Prostate gland (tissue), 2 donors: ENCODE results near the gene MIOX. TPM values are rescaled to one million over a fixed set of nuclear protein-coding genes. Genes with fewer than 3 reads are reported as not detected.
A peak's percentile ranks its signal among the peaks of the same experiment; 100 is the strongest.

Experiments
- DNase-seq: peaks from one replicate; pipeline ENCODE4 v3.0.0-alpha.2; 2019; ENCODE audit warnings: low spot score
- H3K27ac ChIP-seq, 2 donors: fragments of 200-600 bp; sonication (generic); 2 replicates each; pipeline ENCODE4 v1.5.1; 2017 to 2019
- H3K27me3 ChIP-seq: fragments of 200-600 bp; sonication (generic); replicated peaks from 2 replicates; pipeline ENCODE4 v1.5.1; 2019; ENCODE audit not compliant: insufficient read depth
- H3K36me3 ChIP-seq, 2 donors: fragments of 200-600 bp; sonication (generic); 1 replicate in 1 of 2; 2 replicates in 1 of 2; pipeline versions ENCODE4 v1.5.1 to v1.8.1; 2017 to 2019
- H3K4me1 ChIP-seq: fragments of 200-600 bp; sonication (generic); replicated peaks from 2 replicates; pipeline ENCODE4 v1.5.1; 2019
- H3K4me3 ChIP-seq, 2 donors: fragments of 200-600 bp; sonication (generic); 2 replicates each; pipeline ENCODE4 v1.5.1; 2017 to 2019
- H3K9me3 ChIP-seq: fragments of 200-600 bp; sonication (generic); 2 replicates; pipeline ENCODE4 v1.5.1; 2017
- CTCF ChIP-seq, 4 experiments: fragments of 200-600 bp in 2 of 4; fragments of 450-650 bp in 2 of 4; sonication (generic) in 2 of 4; IDR thresholded peaks; 1 replicate in 3 of 4; 2 replicates in 1 of 4; pipeline ENCODE4 v1.5.1; 2016 to 2019; ENCODE audit warnings: antibody characterized with exemption in 4 of 4, mild to moderate bottlenecking in 2 of 4, moderate library complexity in 2 of 4
- POLR2A ChIP-seq: fragments of 450-650 bp; IDR thresholded peaks from one replicate; pipeline ENCODE4 v1.6.1; 2016; ENCODE audit warnings: antibody characterized with exemption, mild to moderate bottlenecking
- POLR2AphosphoS5 ChIP-seq: sonication (generic); formaldehyde crosslinking; IDR thresholded peaks from one replicate; pipeline ENCODE4 v1.6.1; 2017; ENCODE audit warnings: antibody characterized with exemption
- WGBS: methylation state at CpG from one replicate; pipeline ENCODE4 v1.1.5; 2018; 5-methylcytosine and 5-hydroxymethylcytosine counted together
- intact Hi-C: fragments of 100-400 bp; cut with DNase I; formaldehyde crosslinking; loops from one replicate; pipeline ENCODE4 v1.14.2; 2022
- total RNA-seq, 2 donors: library from RNA; depleted of rRNA; stranded (reverse); fragments of >200 nt; gene quantifications; one replicate each; pipeline ENCODE4 v1.1.0, GENCODE V29; 2016

The MIOX gene
- total RNA-seq, 2 donors from 2014 or later, result not detected

- no peaks in the 10 kb centered on the region for H3K9me3 ChIP-seq
Measured at GRCh38 chr22:50471962-50472361, 14.7 kb upstream of the MIOX start.

GRCh38 chr22:50473088-50473487 is 13.6 kb upstream of the MIOX start:
- H3K36me3 ChIP-seq, result no peaks in the 10 kb centered on the region
- no peak for TF ChIP-seq POLR2AphosphoS5
- no peak for TF ChIP-seq CTCF (IDR thresholded peaks at IDR 0.05)
- TF ChIP-seq POLR2A, result no peak
- peaks cover 35% of the 10 kb centered on the region for H3K4me1 ChIP-seq
- H3K27ac ChIP-seq, result no peak overlapping the region
- H3K9me3 ChIP-seq, result no peaks in the 10 kb centered on the region
- DNase-seq, result no peak
- no peaks in the 10 kb centered on the region for H3K27me3 ChIP-seq
- WGBS, result 83% methylated on average over 6 of the region's 6 CpGs
- intact Hi-C loops, result no loop called here
- peak overlapping the region; percentile 86 for H3K4me3 ChIP-seq

More at GRCh38 chr22:50471962-50472361, 14.7 kb upstream of the MIOX start:
- H3K36me3 ChIP-seq, result peaks cover 2 to 6% of the 10 kb centered on the region in 2 donors
- H3K27me3 ChIP-seq, result no peaks in the 10 kb centered on the region
- H3K4me3 ChIP-seq, result no peak overlapping the region
- no peak for DNase-seq
- H3K27ac ChIP-seq, result no peak overlapping the region
- intact Hi-C loops, result no loop called here
- peaks cover 35% of the 10 kb centered on the region for H3K4me1 ChIP-seq
- WGBS, result 61% methylated on average over 5 of the region's 5 CpGs
- TF ChIP-seq POLR2AphosphoS5, result no peak
- TF ChIP-seq POLR2A, result no peak
- no peak for TF ChIP-seq CTCF (IDR thresholded peaks at IDR 0.05)

GRCh38 chr22:50473855-50474671 is 12.6 kb upstream of the MIOX start:
- H3K27ac ChIP-seq, result peak overlapping the region; percentile 54 to 77
- no peaks in the 10 kb centered on the region for H3K9me3 ChIP-seq
- H3K4me3 ChIP-seq, result peak overlapping the region; percentile 86
- H3K36me3 ChIP-seq, result no peaks in the 10 kb centered on the region
- peaks cover 35% of the 10 kb centered on the region for H3K4me1 ChIP-seq
- intact Hi-C loops, result no loop called here
- TF ChIP-seq POLR2A, result peak; percentile 10
- no peak for TF ChIP-seq POLR2AphosphoS5
- no peak for TF ChIP-seq CTCF (IDR thresholded peaks at IDR 0.05)
- H3K27me3 ChIP-seq, result no peaks in the 10 kb centered on the region
- WGBS, result 9% methylated on average over 33 of the region's 62 CpGs
- no peak for DNase-seq

GRCh38 chr22:50474710-50475651 is 11.7 kb upstream of the MIOX start, which contains the start of gene SBF1:
Gene SBF1 (minus strand): TSS chr22:50475035. CDS start chr22:50474840, 195 bp downstream.
- Histone ChIP-seq H3K9me3 (no peaks in the 10 kb centered on the region), H3K4me1 (peaks cover 32% of the 10 kb centered on the region)

More at GRCh38 chr22:50474710-50475651, 11.7 kb upstream of the MIOX start, which contains the start of gene SBF1:
- no peaks in the 10 kb centered on the region for H3K27me3 ChIP-seq
- intact Hi-C loops, result no loop called here
- peak; percentile 91 for DNase-seq
- TF ChIP-seq POLR2A (peak; percentile 69), CTCF (IDR thresholded peaks at IDR 0.05) (peak in 1 of 4 experiments; percentile 7), POLR2AphosphoS5 (peak; percentile 73)
- H3K27ac ChIP-seq, result peak within 1 kb of the TSS; percentile 77 to 82
- peak within 1 kb of the TSS; percentile 86 for H3K4me3 ChIP-seq
- H3K36me3 ChIP-seq, result no peaks in the 10 kb centered on the region
- WGBS, result 2% methylated on average over 52 of the region's 97 CpGs
